ENCODE results near the gene LYZL2. TPM values are rescaled to one million over a fixed set of nuclear protein-coding genes. Genes with fewer than 3 reads are reported as not detected.
"Not testable (repeated sequence)": the region's sequence is repeated elsewhere in the genome, so short reads cannot be mapped to it uniquely, and the experiment has no call there.

Gene LYZL2
- polyA plus RNA-seq, 1 donor = not detected

- Histone ChIP-seq H3K9me3 (ENCODE audit: control insufficient read depth, low read depth, low read length) (no peaks in the 10 kb centered on the region), H3K4me1 (ENCODE audit: control insufficient read depth, insufficient read depth, low read length) (no peaks in the 10 kb centered on the region), H3K4me3 (ENCODE audit: low read length) (no peak overlapping the region), H3K27ac (ENCODE audit: low read length) (no peak overlapping the region), H3K36me3 (ENCODE audit: control insufficient read depth, insufficient read depth, low read length) (no peaks in the 10 kb centered on the region), H3K27me3 (ENCODE audit: control insufficient read depth, insufficient read depth, low read length) (no peaks in the 10 kb centered on the region)
- WGBS (ENCODE audit: insufficient coverage, low lambda C conversion rate) = no CpG with 5 or more reads among the region's 6 CpGs
- DNase-seq = no peak
Observed at GRCh38 chr10:30607814-30608213, 21.7 kb downstream of the LYZL2 start.

- Histone ChIP-seq H3K27ac (ENCODE audit: low read length) (no peak overlapping the region), H3K27me3 (ENCODE audit: control insufficient read depth, insufficient read depth, low read length) (no peaks in the 10 kb centered on the region), H3K4me3 (ENCODE audit: low read length) (no peak overlapping the region), H3K36me3 (ENCODE audit: control insufficient read depth, insufficient read depth, low read length) (no peaks in the 10 kb centered on the region), H3K4me1 (ENCODE audit: control insufficient read depth, insufficient read depth, low read length) (no peaks in the 10 kb centered on the region), H3K9me3 (ENCODE audit: control insufficient read depth, low read depth, low read length) (no peaks in the 10 kb centered on the region)
- no CpG with 5 or more reads among the region's 5 CpGs for WGBS (ENCODE audit: insufficient coverage, low lambda C conversion rate)
- no peak for DNase-seq
Observed at GRCh38 chr10:30606313-30606712, 23.2 kb downstream of the LYZL2 start.

DNA sequence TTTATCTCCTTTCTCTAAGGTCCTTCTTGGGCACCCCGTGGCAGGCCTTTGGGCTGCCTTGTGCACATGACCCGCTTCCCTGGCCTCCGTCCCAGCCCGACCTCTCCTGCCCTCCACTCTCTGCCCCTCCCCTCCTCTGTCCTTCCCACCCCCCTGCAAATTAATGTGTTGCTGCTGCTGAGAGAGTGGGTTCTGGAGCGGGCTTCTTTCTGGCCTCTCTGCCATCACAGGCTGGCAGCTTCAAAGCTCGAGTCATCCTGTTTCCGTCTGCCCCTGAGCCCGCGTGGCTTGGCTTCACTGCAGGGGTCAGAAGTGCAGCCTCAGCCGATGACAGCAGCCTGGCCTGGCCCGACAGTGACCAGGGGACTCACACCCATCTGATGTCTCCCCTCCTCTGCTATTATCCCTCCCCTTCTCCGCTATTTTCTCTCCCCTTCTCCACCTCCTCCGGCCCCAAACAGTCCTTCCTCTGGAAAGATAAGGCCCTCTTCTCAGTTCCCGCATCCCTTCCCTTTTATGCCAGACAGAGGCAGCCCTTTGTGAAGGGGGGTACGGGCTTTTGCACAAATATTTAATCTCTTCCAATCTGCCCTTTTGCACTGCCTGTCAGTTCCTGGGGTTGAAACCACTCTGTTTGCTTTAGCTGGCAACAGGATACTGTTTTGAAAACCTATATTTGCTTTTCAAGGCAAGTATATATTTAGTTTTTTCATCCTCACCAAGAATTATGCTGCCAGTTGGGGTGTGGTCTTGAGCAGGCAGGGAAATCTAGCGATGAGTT is 24.0 kb downstream of the LYZL2 start:
- H3K9me3 ChIP-seq (ENCODE audit: control insufficient read depth, low read depth, low read length); H3K27ac ChIP-seq (ENCODE audit: low read length); H3K36me3 ChIP-seq (ENCODE audit: control insufficient read depth, insufficient read depth, low read length); H3K27me3 ChIP-seq (ENCODE audit: control insufficient read depth, insufficient read depth, low read length); H3K4me1 ChIP-seq (ENCODE audit: control insufficient read depth, insufficient read depth, low read length); H3K4me3 ChIP-seq (ENCODE audit: low read length): not testable (repeated sequence)
- DNase-seq = peak in 1 of 2 donors; percentile 42
- 0% methylated on average over 1 of the region's 16 CpGs for WGBS (ENCODE audit: insufficient coverage, low lambda C conversion rate)

DNA sequence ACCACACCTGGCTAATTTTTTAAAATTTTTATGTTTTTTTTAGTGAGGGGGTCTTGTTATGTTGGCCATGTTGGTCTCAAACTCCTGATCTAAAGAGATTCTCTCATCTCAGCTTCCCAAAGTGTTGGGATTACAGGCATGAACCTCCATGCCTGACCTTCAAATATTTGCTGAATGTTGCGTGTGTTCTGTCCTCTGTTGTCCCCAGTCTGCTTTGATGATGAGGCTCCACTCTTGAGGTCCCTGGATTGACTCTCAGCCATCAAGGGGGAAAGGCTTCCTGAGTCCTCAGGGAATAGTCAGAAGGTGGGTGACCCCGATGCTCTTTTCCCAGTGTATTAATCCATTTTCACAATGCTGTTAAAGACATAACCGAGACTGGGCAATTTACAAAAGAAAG is 26.0 kb downstream of the LYZL2 start:
- Histone ChIP-seq H3K4me3 (ENCODE audit: low read length) (no peak overlapping the region), H3K27ac (ENCODE audit: low read length) (no peak overlapping the region), H3K4me1 (ENCODE audit: control insufficient read depth, insufficient read depth, low read length) (no peaks in the 10 kb centered on the region), H3K27me3 (ENCODE audit: control insufficient read depth, insufficient read depth, low read length) (no peaks in the 10 kb centered on the region), H3K9me3 (ENCODE audit: control insufficient read depth, low read depth, low read length) (no peaks in the 10 kb centered on the region), H3K36me3 (ENCODE audit: control insufficient read depth, insufficient read depth, low read length) (no peaks in the 10 kb centered on the region)
- WGBS (ENCODE audit: insufficient coverage, low lambda C conversion rate) = no CpG with 5 or more reads among the region's 3 CpGs
- DNase-seq = no peak

GRCh38 chr10:30602747-30603146 is 26.8 kb downstream of the LYZL2 start:
- H3K4me1 ChIP-seq (ENCODE audit: control insufficient read depth, insufficient read depth, low read length) = no peaks in the 10 kb centered on the region
- WGBS (ENCODE audit: insufficient coverage, low lambda C conversion rate) = no CpG with 5 or more reads among the region's 1 CpG
- no peaks in the 10 kb centered on the region for H3K36me3 ChIP-seq (ENCODE audit: control insufficient read depth, insufficient read depth, low read length)
- no peak overlapping the region for H3K4me3 ChIP-seq (ENCODE audit: low read length)
- DNase-seq = no peak
- no peaks in the 10 kb centered on the region for H3K27me3 ChIP-seq (ENCODE audit: control insufficient read depth, insufficient read depth, low read length)
- H3K9me3 ChIP-seq (ENCODE audit: control insufficient read depth, low read depth, low read length) = no peaks in the 10 kb centered on the region
- no peak overlapping the region for H3K27ac ChIP-seq (ENCODE audit: low read length)

- H3K27me3 ChIP-seq (ENCODE audit: control insufficient read depth, insufficient read depth, low read length) = no peaks in the 10 kb centered on the region
- no peaks in the 10 kb centered on the region for H3K9me3 ChIP-seq (ENCODE audit: control insufficient read depth, low read depth, low read length)
- WGBS (ENCODE audit: insufficient coverage, low lambda C conversion rate) = no CpG with 5 or more reads among the region's 2 CpGs
- no peak for DNase-seq
- H3K27ac ChIP-seq (ENCODE audit: low read length) = no peak overlapping the region
- no peaks in the 10 kb centered on the region for H3K36me3 ChIP-seq (ENCODE audit: control insufficient read depth, insufficient read depth, low read length)
- no peaks in the 10 kb centered on the region for H3K4me1 ChIP-seq (ENCODE audit: control insufficient read depth, insufficient read depth, low read length)
- no peak overlapping the region for H3K4me3 ChIP-seq (ENCODE audit: low read length)
Observed at GRCh38 chr10:30600005-30600404, 29.5 kb downstream of the LYZL2 start.

DNA sequence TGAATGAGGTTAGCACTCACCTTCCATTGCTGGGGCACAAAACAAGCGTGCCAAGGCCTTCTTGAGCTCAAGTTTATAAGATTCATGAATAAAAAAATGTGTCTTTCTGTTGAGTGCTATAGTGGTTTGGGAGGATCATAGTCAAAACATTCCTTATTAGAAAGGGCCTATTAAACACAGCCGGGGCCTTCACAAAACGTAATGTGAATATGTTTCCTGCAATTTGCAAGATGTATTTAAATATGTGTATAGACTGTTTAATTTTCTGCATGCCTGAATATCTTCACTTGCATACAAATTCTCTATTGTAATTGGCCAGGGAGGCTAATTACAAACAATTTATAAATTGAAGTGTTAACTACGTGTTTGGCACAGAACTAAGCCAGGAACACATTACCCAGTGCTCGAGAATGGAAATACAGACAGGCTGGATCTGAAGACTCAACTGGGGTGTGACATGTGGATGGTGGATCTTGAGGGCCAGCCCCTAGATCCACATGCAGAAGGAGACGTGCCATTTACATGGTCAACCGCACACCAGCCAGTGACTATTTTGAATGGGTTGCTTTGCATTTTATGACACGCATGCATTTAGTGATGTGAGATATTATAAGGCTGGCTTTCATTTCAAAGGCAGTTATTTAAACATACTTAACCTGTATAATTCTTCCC is 31.3 kb downstream of the LYZL2 start:
- Histone ChIP-seq H3K9me3 (ENCODE audit: control insufficient read depth, low read depth, low read length) (no peaks in the 10 kb centered on the region), H3K4me1 (ENCODE audit: control insufficient read depth, insufficient read depth, low read length) (no peaks in the 10 kb centered on the region), H3K36me3 (ENCODE audit: control insufficient read depth, insufficient read depth, low read length) (no peaks in the 10 kb centered on the region), H3K27ac (ENCODE audit: low read length) (no peak overlapping the region), H3K27me3 (ENCODE audit: control insufficient read depth, insufficient read depth, low read length) (no peaks in the 10 kb centered on the region), H3K4me3 (ENCODE audit: low read length) (no peak overlapping the region)
- DNase-seq = no peak
- WGBS (ENCODE audit: insufficient coverage, low lambda C conversion rate) = no CpG with 5 or more reads among the region's 8 CpGs

GRCh38 chr10:30597433-30597824 is 32.1 kb downstream of the LYZL2 start:
- H3K4me3 ChIP-seq (ENCODE audit: low read length); H3K4me1 ChIP-seq (ENCODE audit: control insufficient read depth, insufficient read depth, low read length); H3K27me3 ChIP-seq (ENCODE audit: control insufficient read depth, insufficient read depth, low read length); H3K36me3 ChIP-seq (ENCODE audit: control insufficient read depth, insufficient read depth, low read length); H3K27ac ChIP-seq (ENCODE audit: low read length); H3K9me3 ChIP-seq (ENCODE audit: control insufficient read depth, low read depth, low read length); DNase-seq: not testable (repeated sequence)
- 40% methylated on average over 1 of the region's 7 CpGs for WGBS (ENCODE audit: insufficient coverage, low lambda C conversion rate)

DNA sequence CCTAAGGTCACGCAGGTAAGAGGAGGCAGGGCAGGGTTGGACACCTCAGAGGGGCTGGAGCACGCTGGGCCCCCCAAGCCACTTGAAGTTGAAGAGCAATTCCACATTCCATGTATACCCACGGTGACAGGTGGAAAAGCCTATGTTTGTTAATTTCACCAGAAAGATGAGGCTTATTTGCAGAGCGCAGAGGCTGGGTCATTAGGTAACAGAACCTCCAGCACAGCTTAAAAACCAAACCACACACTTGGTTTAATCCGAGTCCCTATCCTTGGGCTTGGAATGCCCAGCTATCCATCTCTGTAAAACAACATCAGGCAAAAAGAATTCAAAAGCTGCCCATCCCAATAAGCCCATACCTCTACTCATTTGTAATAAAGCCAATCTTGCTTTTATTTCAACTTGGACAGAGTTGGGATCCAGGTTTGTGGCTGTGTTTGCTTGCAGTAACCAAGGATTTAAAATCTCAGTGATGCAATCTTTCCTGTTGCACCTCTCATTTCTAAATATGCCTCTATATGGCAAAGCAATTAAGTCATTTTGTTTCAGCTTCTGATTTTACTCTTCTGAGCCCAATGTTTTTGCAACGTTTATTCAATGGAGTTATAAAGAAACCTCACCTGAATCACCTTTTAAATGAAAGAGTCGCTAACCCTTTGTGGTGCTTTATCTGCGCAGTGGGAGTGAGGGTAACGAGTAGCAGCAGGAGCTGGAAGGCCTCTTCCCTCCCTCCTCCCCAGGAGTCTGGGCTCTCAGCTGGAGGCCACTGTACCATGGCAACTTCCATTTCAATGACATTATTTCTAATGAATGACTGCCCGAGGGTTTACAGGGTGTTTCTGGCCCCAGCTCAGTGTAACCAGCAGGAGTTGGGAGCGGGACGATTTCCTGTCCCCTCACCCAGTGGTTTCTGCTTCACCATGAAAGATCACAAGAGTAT is 32.8 kb downstream of the LYZL2 start:
- H3K4me3 ChIP-seq (ENCODE audit: low read length); H3K36me3 ChIP-seq (ENCODE audit: control insufficient read depth, insufficient read depth, low read length); H3K27ac ChIP-seq (ENCODE audit: low read length); H3K9me3 ChIP-seq (ENCODE audit: control insufficient read depth, low read depth, low read length); H3K4me1 ChIP-seq (ENCODE audit: control insufficient read depth, insufficient read depth, low read length); H3K27me3 ChIP-seq (ENCODE audit: control insufficient read depth, insufficient read depth, low read length); DNase-seq: not testable (repeated sequence)
- no CpG with 5 or more reads among the region's 12 CpGs for WGBS (ENCODE audit: insufficient coverage, low lambda C conversion rate)

DNA sequence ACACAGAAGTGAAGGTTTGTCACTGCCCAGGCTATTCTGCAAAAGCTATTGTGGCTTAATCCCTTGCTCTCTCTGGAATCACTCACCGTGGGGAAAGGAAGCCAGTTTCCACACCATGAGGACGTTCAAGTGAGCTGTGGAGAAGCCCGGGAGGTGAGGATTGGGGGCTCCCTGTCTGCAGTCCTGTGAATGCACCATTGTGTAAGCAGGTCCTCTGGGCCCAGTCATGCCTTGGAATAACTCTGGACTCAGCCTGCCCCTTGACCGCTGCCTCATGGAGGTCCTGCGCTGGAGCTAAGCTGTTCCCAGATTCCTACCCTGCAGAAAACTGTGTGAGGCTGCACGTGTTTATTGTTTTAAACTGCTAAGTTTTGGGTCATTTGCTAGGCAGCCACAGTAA is 33.5 kb downstream of the LYZL2 start:
- Histone ChIP-seq H3K36me3 (ENCODE audit: control insufficient read depth, insufficient read depth, low read length) (no peaks in the 10 kb centered on the region), H3K27me3 (ENCODE audit: control insufficient read depth, insufficient read depth, low read length) (no peaks in the 10 kb centered on the region), H3K9me3 (ENCODE audit: control insufficient read depth, low read depth, low read length) (no peaks in the 10 kb centered on the region), H3K4me1 (ENCODE audit: control insufficient read depth, insufficient read depth, low read length) (no peaks in the 10 kb centered on the region), H3K4me3 (ENCODE audit: low read length) (no peak overlapping the region), H3K27ac (ENCODE audit: low read length) (no peak overlapping the region)
- no CpG with 5 or more reads among the region's 6 CpGs for WGBS (ENCODE audit: insufficient coverage, low lambda C conversion rate)
- no peak for DNase-seq
